IPS-18c (cell line): ENCODE data around the gene PLA2G4A.
"Not testable (repeated sequence)": the region's sequence is repeated elsewhere in the genome, so short reads cannot be mapped to it uniquely, and the experiment has no call there.

ENCODE experiments used
- H3K4me3 ChIP-seq: 2 replicates; pipeline ENCODE4 v1.7.0; 2013; ENCODE audit warnings: low read depth, mild to moderate bottlenecking, low read length, moderate library complexity; ENCODE audit not compliant: insufficient read depth
- H3K9me3 ChIP-seq: one replicate; pipeline ENCODE4 v1.6.1; 2013; ENCODE audit warnings: mild to moderate bottlenecking, low read length, moderate library complexity; ENCODE audit not compliant: control insufficient read depth, insufficient read depth

The PLA2G4A gene

GRCh38 chr1:186894415-186894814, 65.7 kb downstream of the PLA2G4A start:
- Histone ChIP-seq H3K9me3 (no peaks in the 10 kb centered on the region), H3K4me3 (no peak overlapping the region)

- Histone ChIP-seq H3K9me3 (no peaks in the 10 kb centered on the region), H3K4me3 (no peak overlapping the region)
These were observed 67.5 kb downstream of the PLA2G4A start for GRCh38 chr1:186896211-186896610.

- no peaks in the 10 kb centered on the region for H3K9me3 ChIP-seq
- no peak overlapping the region for H3K4me3 ChIP-seq
These were observed 68.3 kb downstream of the PLA2G4A start for GRCh38 chr1:186897008-186897407.

- H3K9me3 ChIP-seq: no peaks in the 10 kb centered on the region
These were observed 70.8 kb downstream of the PLA2G4A start for GRCh38 chr1:186899577-186899976.

GRCh38 chr1:186899977-186900376, 71.2 kb downstream of the PLA2G4A start:
- H3K4me3 ChIP-seq: no peak overlapping the region

More at GRCh38 chr1:186899577-186899976, 70.8 kb downstream of the PLA2G4A start:
- no peak overlapping the region for H3K4me3 ChIP-seq

GRCh38 chr1:186900539-186901237, 71.9 kb downstream of the PLA2G4A start:
- no peaks in the 10 kb centered on the region for H3K9me3 ChIP-seq
- H3K4me3 ChIP-seq: no peak overlapping the region

More at GRCh38 chr1:186899977-186900376, 71.2 kb downstream of the PLA2G4A start:
- H3K9me3 ChIP-seq: no peaks in the 10 kb centered on the region

GRCh38 chr1:186901631-186902030, 72.9 kb downstream of the PLA2G4A start:
- Histone ChIP-seq H3K4me3 (no peak overlapping the region), H3K9me3 (no peaks in the 10 kb centered on the region)

GRCh38 chr1:186903374-186904136, 74.8 kb downstream of the PLA2G4A start:
- H3K4me3 ChIP-seq: no peak overlapping the region
- no peaks in the 10 kb centered on the region for H3K9me3 ChIP-seq

GRCh38 chr1:186904361-186904760, 75.6 kb downstream of the PLA2G4A start:
- Histone ChIP-seq H3K9me3 (no peaks in the 10 kb centered on the region), H3K4me3 (no peak overlapping the region)

- H3K9me3 ChIP-seq: no peaks in the 10 kb centered on the region
- H3K4me3 ChIP-seq: no peak overlapping the region
These were observed 76.8 kb downstream of the PLA2G4A start for GRCh38 chr1:186905561-186905960.

GRCh38 chr1:186915555-186915954, 86.8 kb downstream of the PLA2G4A start:
- Histone ChIP-seq H3K4me3 (no peak overlapping the region), H3K9me3 (no peaks in the 10 kb centered on the region)

- not testable (repeated sequence) for H3K4me3 ChIP-seq, H3K9me3 ChIP-seq
These were observed 88.5 kb downstream of the PLA2G4A start for GRCh38 chr1:186917106-186917786.

- not testable (repeated sequence) for H3K4me3 ChIP-seq, H3K9me3 ChIP-seq
These were observed 92.6 kb downstream of the PLA2G4A start for GRCh38 chr1:186921386-186921785.

- H3K9me3 ChIP-seq, H3K4me3 ChIP-seq: not testable (repeated sequence)
These were observed 94.1 kb downstream of the PLA2G4A start for GRCh38 chr1:186922814-186923213.

- Histone ChIP-seq H3K9me3 (peaks cover 2% of the 10 kb centered on the region), H3K4me3 (no peak overlapping the region)
These were observed 94.7 kb downstream of the PLA2G4A start for GRCh38 chr1:186923486-186923885.

- Histone ChIP-seq H3K4me3 (no peak overlapping the region), H3K9me3 (peaks cover 2% of the 10 kb centered on the region)
These were observed 97.3 kb downstream of the PLA2G4A start for GRCh38 chr1:186925881-186926669.

- Histone ChIP-seq H3K9me3 (peaks cover 2% of the 10 kb centered on the region), H3K4me3 (no peak overlapping the region)
These were observed 99.1 kb downstream of the PLA2G4A start for GRCh38 chr1:186927884-186928283.
